ENCODE data around the gene DUSP11. TPM values are rescaled to one million over a fixed set of nuclear protein-coding genes. Genes with fewer than 3 reads are reported as not detected.

Gene DUSP11
- total RNA-seq, 1 experiment from 2014 or later = 30.4 TPM

DNA sequence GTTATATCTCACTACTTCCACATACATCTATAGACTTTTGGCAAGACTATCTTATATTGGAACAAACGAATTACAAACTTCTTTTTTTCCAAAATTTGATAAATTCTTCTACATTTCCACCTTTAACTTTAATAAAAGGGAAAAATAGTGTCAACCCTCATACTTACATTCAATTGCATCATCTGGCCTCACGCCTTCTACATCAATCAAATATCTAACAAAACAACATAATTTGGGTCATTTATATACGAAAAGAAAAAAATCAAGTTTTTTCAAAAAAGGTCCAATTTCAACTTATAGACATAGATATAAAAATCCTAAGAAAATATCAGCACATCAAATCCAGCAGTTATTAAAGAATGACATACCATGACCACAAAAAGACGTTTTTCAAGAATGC lies 12.9 kb downstream of the DUSP11 start:
- CTCF ChIA-PET = no interaction called here
- DNase-seq = no peak
- Histone ChIP-seq H3K36me3 (ENCODE audit: low read depth, low read length) (peaks cover 58% of the 10 kb centered on the region), H4K20me1 (ENCODE audit: low read length) (no peaks in the 10 kb centered on the region), H2AFZ (ENCODE audit: low read length) (no peak overlapping the region), H3K27ac (ENCODE audit: low read length) (no peak overlapping the region), H3K4me1 (ENCODE audit: insufficient read depth, low read length) (no peaks in the 10 kb centered on the region), H3K4me3 (ENCODE audit: low read length) (no peak overlapping the region), H3K79me2 (ENCODE audit: low read length) (no peaks in the 10 kb centered on the region), H3F3A (ENCODE audit: low read length, unreplicated experiment) (no peaks in the 10 kb centered on the region), H3K4me2 (ENCODE audit: low read length) (no peak overlapping the region), H3K9ac (ENCODE audit: low read length) (no peak overlapping the region), H3K9me3 (ENCODE audit: low read length) (no peaks in the 10 kb centered on the region), H3K9me2 (replicated peaks; ENCODE audit: low read length) (no peaks in the 10 kb centered on the region), H3K27me3 (ENCODE audit: low read length) (no peaks in the 10 kb centered on the region)
- TF ChIP-seq EZH2 (IDR thresholded peaks at IDR 0.05; ENCODE audit: low read length, unreplicated experiment) (no peak), EZH2phosphoT487 (IDR thresholded peaks at IDR 0.05; ENCODE audit: borderline replicate concordance, low read length) (no peak)
- TF ChIP-seq, protein P1, sequence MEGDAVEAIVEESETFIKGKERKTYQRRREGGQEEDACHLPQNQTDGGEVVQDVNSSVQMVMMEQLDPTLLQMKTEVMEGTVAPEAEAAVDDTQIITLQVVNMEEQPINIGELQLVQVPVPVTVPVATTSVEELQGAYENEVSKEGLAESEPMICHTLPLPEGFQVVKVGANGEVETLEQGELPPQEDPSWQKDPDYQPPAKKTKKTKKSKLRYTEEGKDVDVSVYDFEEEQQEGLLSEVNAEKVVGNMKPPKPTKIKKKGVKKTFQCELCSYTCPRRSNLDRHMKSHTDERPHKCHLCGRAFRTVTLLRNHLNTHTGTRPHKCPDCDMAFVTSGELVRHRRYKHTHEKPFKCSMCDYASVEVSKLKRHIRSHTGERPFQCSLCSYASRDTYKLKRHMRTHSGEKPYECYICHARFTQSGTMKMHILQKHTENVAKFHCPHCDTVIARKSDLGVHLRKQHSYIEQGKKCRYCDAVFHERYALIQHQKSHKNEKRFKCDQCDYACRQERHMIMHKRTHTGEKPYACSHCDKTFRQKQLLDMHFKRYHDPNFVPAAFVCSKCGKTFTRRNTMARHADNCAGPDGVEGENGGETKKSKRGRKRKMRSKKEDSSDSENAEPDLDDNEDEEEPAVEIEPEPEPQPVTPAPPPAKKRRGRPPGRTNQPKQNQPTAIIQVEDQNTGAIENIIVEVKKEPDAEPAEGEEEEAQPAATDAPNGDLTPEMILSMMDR (conservative IDR thresholded peaks at IDR 0.05; ENCODE audit: low read depth, low read length) = no peak
- no TSS peak for BruUV-seq (replicated peaks)
- no peak for ATAC-seq
- intact Hi-C loops (cut with micrococcal nuclease) = no loop called here
- POLR2A ChIA-PET (ENCODE audit: unreplicated experiment) = no interaction called here

DNA sequence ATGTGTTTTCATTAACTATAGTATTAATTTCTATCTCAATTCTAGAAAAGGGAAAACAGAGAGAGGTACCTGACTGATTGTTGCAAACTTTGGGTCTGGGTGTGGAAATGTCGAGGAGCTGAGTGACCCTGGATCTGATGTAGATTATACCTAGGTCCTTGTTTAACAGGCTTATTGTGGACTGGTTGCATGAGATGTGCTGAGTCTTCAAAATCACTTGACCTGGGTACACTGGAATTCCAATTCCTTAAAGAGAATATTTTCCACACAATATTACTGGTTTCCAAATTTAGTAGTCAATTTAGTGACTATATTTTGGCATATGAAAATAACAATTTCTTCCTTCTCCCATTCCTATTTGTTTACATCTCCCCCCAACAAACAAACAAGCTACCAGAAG lies 13.6 kb downstream of the DUSP11 start:
- ChIA-PET POLR2A (ENCODE audit: unreplicated experiment) (no interaction called here), CTCF (interaction anchor here (0.5 kb wide), 1 partner anchor 361 kb away, joined by 3 read pairs; no protein-coding TSS in a partner anchor)
- TF ChIP-seq EZH2 (IDR thresholded peaks at IDR 0.05; ENCODE audit: low read length, unreplicated experiment) (no peak), EZH2phosphoT487 (IDR thresholded peaks at IDR 0.05; ENCODE audit: borderline replicate concordance, low read length) (no peak)
- TF ChIP-seq, protein P1 (conservative IDR thresholded peaks at IDR 0.05; ENCODE audit: low read depth, low read length) = no peak
- Histone ChIP-seq H3K36me3 (ENCODE audit: low read depth, low read length) (peaks cover 57% of the 10 kb centered on the region), H2AFZ (ENCODE audit: low read length) (no peak overlapping the region), H3K9ac (ENCODE audit: low read length) (no peak overlapping the region), H3K9me3 (ENCODE audit: low read length) (no peaks in the 10 kb centered on the region), H4K20me1 (ENCODE audit: low read length) (no peaks in the 10 kb centered on the region), H3K4me2 (ENCODE audit: low read length) (no peak overlapping the region), H3K27ac (ENCODE audit: low read length) (no peak overlapping the region), H3K4me1 (ENCODE audit: insufficient read depth, low read length) (no peaks in the 10 kb centered on the region), H3K27me3 (ENCODE audit: low read length) (no peaks in the 10 kb centered on the region), H3K9me2 (replicated peaks; ENCODE audit: low read length) (no peaks in the 10 kb centered on the region), H3K4me3 (ENCODE audit: low read length) (no peak overlapping the region), H3F3A (ENCODE audit: low read length, unreplicated experiment) (no peaks in the 10 kb centered on the region), H3K79me2 (ENCODE audit: low read length) (no peaks in the 10 kb centered on the region)
- no TSS peak for BruUV-seq (replicated peaks)
- DNase-seq (no peak), ATAC-seq (no peak)
- intact Hi-C loops (cut with micrococcal nuclease) = no loop called here

DNA sequence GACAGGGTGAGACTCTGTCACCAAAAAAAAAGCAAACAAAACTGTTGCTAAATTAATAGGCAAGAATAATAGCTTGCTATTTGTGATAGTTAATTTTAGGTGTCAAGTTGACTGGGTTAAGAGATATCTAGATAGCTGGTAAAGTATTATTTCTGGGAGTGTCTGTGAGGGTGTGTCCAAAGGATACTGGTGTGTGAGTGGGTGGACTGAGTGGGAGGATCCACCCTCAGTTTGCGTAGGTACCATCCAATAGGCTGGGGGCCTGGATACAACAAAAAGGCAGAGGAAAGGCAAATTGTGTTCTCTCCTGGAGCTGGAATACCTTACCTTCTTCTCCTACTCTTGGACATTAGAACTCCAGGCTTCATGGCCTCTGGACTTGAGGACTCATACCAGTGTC lies 15.0 kb downstream of the DUSP11 start:
- Histone ChIP-seq H4K20me1 (ENCODE audit: low read length) (no peaks in the 10 kb centered on the region), H3K36me3 (ENCODE audit: low read depth, low read length) (peaks cover 52% of the 10 kb centered on the region), H3F3A (ENCODE audit: low read length, unreplicated experiment) (no peaks in the 10 kb centered on the region), H3K27ac (ENCODE audit: low read length) (no peak overlapping the region), H3K4me3 (ENCODE audit: low read length) (no peak overlapping the region), H3K9me3 (ENCODE audit: low read length) (no peaks in the 10 kb centered on the region), H3K9me2 (replicated peaks; ENCODE audit: low read length) (no peaks in the 10 kb centered on the region), H3K9ac (ENCODE audit: low read length) (no peak overlapping the region), H3K4me1 (ENCODE audit: insufficient read depth, low read length) (no peaks in the 10 kb centered on the region), H2AFZ (ENCODE audit: low read length) (no peak overlapping the region), H3K79me2 (ENCODE audit: low read length) (no peaks in the 10 kb centered on the region), H3K4me2 (ENCODE audit: low read length) (no peak overlapping the region), H3K27me3 (ENCODE audit: low read length) (no peaks in the 10 kb centered on the region)
- TF ChIP-seq, protein P1 (conservative IDR thresholded peaks at IDR 0.05; ENCODE audit: low read depth, low read length) = no peak
- TF ChIP-seq EZH2 (IDR thresholded peaks at IDR 0.05; ENCODE audit: low read length, unreplicated experiment) (no peak), EZH2phosphoT487 (IDR thresholded peaks at IDR 0.05; ENCODE audit: borderline replicate concordance, low read length) (no peak)
- ChIA-PET POLR2A (ENCODE audit: unreplicated experiment) (no interaction called here), CTCF (no interaction called here)
- intact Hi-C loops (cut with micrococcal nuclease) = no loop called here
- no TSS peak for BruUV-seq (replicated peaks)
- ATAC-seq (no peak), DNase-seq (no peak)

Measured in PC-3 (cell line).